Measurements from ENCODE around the gene BRINP1.

Gene BRINP1

DNA sequence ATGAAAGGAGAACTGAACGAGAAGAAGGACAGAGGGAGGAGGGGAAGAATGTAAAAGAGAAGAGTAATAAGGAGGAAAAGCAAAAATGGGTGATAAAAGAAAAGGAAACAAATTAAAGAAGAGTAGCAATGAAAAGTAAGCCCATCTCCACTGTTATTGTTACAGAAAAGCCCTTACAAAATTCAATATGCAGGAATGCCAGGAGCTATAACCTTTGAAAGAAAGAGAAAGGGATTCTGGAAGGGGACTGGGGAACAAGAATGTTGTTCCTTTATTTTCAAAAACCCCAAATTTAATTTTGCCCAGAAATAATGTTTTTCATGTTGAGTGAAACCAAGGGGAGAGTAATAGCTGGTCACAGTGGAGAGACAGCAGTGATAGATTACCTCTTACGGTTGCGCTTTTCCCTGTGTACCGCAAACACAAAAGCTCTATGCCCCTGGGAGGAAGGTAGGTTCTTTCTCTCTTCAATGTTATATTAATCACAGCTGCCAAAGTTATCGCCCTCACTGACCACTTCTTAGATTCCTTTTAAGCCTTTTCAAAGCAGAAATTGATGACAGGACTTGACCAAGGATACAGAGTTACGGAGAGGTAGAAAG is 86.7 kb downstream of the BRINP1 start:
- DNase-seq (ENCODE audit: low spot score) (no peak), FAIRE-seq (no peak)

DNA sequence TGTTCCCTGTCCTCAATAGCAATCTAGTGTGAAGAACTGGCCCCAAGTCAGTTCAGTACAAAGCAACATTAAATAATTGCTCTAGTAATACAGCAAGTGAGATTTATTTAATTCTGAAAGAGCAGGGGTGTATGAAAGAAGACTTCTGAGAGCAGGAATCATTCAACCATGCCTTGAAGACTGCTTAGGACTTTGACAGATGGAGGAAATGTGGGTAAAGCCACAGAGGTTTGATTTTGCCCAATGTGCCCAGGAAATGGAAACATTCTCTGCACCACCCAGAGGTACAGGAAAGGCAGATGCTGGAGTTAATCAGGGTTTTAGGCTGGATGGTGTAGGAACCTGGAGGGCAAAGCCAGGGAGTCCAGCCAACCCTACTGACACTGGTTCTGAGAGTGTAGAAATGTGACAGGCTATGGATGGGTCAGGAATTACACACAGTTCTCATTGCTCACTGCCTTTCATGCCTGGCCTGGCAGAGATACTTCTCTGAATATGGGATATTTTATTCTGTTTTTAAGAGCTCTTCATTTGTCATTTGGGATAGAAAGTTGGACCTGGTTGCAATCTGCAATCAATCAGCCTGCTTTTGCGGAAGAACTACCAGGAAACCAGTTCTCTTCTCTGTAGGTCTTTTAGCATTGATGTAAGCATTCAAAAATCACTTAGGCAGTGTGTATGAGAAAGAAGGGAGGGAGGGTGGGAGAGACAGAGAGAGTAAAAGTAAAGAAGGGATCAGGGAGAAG is 88.3 kb downstream of the BRINP1 start:
- DNase-seq (ENCODE audit: low spot score) = no peak
- FAIRE-seq = peak; percentile 81

DNA sequence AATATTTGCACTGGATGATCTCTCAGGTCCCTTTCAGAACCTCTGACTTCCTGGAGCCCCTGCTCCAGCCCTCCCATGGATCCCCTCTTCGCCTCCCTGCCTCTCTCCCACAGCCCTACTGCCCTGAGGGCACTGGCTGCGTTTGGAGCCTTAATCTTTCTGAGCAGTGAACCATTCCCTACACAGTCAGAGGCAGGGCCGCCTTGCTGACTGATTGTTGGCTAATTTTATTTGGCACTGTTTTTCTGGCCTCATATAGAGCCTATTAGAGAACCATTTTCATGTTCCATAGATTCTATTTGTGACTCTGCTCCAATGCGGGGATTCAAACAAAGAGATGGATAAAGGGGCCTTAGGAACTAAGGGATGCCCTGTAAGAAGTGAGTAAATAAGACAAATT is 91.1 kb downstream of the BRINP1 start:
- FAIRE-seq (no peak), DNase-seq (ENCODE audit: low spot score) (no peak)

DNA sequence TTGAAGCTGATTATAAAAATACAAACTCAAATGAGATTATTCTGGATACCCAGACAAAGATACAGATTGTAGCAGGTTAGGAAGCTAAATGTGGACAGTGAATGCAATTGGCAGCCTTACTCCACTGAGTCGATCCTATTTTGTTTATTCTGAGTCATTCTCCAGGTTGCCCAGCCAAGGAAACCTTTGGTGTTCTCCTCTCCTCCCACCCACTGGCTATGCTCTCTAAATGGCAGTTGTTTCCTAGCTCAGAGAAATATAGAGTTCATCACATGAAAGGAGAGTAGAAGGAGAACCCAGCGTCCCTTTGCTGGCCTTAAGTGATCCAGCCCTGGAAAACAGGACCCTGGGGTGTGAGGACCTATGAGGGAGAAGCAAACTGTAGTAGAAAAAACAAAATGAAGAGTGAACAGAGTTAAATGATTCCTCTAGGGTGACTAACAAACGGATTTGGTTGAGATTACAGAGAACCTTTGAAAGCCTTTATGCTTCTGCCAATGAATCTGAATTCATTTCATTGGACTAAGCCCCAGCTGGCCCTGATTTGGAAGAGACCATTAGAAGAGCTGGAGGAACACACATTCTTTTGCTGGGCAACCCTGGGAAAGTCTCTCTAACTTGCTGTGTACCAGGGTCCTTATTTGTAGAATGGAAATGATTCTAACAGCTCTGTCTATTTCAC is 95.1 kb downstream of the BRINP1 start:
- DNase-seq (ENCODE audit: low spot score) (peak; percentile 55), FAIRE-seq (peak; percentile 91)

DNA sequence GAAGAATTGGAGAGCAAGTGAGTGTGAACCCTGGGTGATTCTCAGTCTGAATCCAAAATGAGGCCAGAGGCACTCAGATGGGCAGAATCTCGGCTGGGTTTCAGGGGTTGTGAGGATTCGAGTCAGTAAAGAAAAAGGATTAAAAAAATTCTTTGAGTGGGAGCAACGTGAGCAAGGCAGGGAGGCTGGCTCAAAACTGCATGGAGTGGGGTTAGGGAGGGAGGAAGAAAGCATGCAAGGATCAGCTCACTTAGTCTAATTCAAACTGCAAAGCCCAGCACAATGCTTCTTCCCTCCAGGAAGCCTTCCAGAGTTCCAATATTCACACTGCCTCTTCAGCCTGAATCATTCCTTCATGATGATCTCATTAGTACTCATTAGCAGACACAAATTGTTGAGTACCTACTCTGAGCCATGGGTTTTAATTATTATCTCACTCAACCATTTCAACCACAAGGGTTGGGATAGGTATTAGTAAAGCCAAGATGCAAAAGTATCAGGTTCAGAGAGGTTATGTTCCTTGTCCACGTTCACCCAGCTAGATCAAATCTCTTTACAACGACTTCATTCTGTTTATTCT is 95.8 kb downstream of the BRINP1 start:
- DNase-seq (ENCODE audit: low spot score) = peak; percentile 30
- FAIRE-seq = no peak

DNA sequence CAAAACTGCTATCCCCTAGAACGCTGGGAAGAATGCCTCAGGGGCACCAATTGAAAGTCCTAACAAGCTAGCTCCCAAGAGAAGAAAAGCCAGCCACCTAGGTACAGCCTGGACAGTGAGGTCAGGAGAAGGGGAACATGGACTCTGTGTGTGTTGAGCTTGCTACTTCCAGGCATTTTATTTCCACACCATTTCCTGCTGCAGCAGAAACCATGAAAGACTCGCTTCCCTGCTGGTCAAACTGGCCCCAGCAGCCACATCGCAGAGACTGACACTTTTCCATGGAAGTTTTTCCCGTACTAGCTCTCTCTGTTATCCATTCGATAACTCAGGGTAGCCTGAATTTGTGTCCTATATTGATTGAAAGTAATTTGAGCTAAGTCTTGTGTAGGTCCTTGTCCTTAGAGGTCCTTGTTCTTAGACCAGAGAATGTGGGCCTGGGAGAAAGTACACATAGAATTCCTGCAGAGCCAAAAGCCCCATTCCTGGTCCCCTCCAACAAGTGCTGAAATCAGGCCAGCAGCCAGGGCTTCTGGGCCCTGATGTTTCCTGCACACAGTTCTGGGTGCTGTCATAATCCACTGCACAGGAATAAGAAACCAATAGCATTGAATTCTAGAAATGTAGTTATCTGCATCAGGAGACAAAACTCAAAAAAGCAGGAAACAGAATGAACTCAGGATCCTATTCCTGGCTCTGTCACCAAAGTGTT is 96.6 kb downstream of the BRINP1 start:
- FAIRE-seq = no peak
- no peak for DNase-seq (ENCODE audit: low spot score)

DNA sequence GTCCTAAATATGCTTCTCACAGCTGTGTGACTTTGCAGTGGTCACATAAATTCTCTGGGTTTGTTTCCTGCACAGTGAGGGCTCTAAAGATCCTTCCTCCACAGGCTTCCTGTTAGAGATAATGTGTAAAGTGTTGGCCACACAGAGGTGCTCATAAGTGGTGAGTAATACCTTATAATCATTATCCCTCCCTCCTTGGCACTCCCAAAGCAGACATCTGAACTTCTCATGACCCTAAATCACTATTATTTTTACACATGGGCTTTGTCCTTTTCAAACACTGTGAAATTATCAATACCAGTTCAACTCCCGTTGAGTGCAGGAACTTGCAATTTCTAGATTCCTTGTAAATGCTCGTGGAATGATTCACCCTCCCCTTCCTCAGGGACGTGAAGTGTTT is 100.2 kb downstream of the BRINP1 start:
- DNase-seq (ENCODE audit: low spot score) (peak; percentile 79), FAIRE-seq (peak; percentile 95)

DNA sequence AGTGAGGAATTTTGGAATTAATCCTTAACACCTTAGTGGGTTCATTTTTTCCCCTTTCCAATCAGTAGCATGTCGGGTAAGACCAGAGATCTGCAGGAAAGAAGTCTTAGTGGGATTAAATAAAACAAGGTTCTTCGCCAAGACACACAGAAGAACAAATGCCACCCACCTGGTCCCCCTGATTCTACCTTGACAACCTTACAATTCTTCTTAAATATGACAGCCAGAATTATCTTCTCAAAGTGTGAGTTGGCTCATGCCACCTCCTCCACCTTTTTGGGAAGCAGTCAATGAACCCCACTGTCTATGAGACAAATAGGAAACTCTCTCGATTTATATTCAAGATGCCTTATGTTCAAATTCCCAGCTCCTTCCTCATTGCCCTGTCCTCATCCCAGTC is 105.1 kb downstream of the BRINP1 start:
- FAIRE-seq = no peak

DNA sequence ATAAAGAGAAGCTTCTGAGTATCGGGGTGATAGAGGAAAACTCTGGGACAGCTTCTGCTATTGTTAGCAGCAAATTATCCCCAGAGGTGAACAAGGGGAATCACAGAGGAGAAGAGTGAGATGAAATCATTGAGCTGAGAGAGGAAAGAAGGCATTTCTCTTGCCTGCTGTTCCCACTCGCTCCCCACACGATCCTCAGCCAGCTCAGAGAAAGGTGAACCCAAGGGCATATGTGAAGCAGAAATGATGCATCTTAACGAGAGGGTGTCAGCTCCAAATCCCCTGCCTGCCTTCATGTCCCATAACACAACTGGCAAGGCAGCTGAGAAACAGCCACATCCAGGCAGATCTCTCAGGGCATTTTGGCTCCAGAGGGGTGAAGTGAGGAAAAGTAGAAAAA is 111.6 kb downstream of the BRINP1 start:
- FAIRE-seq (no peak), DNase-seq (ENCODE audit: low spot score) (no peak)

More for the DNA sequence above, 105.1 kb downstream of the BRINP1 start:
- no peak for DNase-seq (ENCODE audit: low spot score)

DNA sequence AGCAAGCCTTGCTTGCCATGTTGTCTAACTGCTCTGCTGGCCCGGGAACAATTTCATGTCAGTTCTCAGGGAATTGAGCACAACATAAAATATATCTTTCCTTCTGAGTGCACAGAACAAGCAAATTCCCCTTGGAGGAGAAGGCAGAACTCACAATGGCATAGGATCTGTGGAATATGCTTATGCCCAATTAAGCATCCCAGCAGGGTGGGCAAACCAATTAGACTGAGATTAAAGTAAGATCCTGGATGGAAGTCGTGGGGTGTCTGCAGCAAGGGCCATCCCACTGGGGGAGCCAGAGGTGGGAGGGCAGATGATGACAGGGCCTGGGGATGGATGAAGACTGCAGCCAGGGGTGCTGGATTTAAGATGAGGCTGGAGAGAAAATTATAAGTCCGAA is 114.1 kb downstream of the BRINP1 start:
- DNase-seq (ENCODE audit: low spot score) (no peak), FAIRE-seq (no peak)

DNA sequence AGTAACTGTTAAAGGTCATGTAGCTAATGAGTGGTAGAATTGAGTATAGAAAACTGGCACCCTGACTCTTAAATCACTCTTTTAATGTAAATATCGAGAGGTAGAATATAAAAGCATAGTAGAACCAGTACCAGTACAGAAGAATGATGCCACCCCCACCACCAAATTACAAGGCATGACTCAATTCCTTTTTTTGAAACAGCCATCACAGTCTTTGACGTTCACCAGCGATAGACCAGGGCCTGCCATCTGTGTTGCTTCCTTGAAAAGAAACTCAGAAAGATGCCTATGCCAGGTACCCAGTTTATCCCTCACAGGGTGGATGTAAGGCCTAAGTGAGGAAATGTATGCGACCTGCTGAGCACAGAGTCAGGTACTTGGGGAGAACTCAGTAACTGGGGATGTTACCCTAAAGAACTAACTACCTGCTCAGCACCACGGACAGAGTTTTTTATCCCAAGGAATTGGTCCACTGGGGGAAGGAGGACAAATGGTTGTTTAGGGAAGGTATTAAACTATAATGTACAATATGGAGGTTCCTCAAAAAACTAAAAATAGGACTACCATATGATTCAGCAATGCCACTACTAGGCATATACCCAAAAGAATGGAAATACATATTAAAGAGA is 116.5 kb downstream of the BRINP1 start:
- DNase-seq (ENCODE audit: low spot score) (no peak), FAIRE-seq (no peak)

DNA sequence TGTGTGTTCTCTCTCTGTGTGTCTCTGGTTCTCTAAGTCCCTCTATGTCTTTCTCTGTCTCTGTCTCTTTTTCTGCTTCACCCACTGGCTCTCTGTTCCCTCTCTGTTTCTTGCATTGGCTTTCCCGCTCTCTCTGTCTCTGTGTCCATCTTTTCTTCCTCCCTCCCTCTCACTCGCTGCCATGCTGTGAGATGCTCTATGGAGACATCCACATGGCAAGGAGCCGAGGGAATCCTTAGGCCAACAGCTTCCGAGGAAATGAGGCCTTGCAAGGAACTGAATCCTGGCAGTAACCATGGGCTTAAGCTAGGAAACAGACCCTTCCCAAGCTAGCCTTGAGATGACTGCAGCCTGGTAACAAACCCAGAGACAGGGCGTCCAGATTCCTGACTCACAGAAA is 117.3 kb downstream of the BRINP1 start:
- DNase-seq (ENCODE audit: low spot score) (no peak), FAIRE-seq (no peak)

DNA sequence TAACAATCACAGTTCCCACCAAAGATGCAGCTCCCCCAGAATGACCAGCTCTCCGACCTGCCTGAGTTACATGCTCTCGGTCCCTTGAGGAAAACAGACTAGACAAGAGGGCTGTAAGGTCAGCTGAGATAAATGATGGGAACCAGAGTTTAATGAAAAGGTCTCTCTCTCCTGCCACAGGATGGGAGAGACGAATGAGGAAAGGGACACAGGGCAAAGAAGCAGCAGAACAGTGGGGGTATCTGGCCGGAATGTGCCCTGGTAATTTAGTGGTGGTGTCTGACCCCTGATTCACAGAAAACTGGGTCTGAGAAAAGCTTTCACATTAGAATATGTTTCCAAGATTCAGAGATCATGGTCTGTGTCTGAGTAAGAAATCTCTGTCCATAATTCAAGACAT is 118.5 kb downstream of the BRINP1 start:
- FAIRE-seq (no peak), DNase-seq (ENCODE audit: low spot score) (no peak)

DNA sequence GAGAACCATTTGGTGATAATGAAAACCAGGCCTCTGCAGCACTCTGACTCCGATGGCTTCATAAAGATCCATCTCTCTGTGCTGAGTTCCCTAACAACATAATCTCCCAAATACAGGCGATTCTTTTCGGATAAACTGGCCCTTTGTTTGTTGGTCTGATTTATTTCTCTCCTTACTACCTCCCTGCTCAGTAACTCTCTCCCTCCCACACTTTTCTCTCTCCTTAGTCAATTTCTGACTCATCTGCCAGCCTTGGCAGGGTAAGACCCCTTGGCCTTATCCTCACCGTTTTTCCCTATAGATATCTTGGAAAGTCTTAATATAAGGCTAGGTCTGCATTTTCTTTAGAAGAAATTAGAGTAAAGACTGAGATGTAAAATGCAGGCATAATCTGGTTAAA is 128.7 kb downstream of the BRINP1 start:
- DNase-seq (ENCODE audit: low spot score) (no peak), FAIRE-seq (no peak)

DNA sequence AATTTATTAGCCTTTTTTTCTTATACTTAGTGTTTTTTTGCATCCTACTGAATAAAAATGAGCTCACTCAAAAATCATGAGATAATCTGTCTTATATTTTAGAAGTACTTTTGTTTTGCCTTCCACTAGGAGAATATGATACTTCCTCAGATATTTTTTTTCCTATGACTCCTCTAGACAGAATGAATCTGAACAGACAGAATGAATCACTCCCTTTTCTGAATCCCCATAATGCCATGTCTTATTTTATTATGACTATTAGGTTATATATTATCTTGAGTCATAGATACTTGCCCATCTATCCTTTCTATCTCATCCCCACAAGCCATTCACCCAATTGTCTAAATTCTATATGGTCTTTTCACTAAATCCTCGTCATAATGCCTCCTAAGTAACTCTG is 134.6 kb downstream of the BRINP1 start:
- DNase-seq (ENCODE audit: low spot score) = peak; percentile 59

DNA sequence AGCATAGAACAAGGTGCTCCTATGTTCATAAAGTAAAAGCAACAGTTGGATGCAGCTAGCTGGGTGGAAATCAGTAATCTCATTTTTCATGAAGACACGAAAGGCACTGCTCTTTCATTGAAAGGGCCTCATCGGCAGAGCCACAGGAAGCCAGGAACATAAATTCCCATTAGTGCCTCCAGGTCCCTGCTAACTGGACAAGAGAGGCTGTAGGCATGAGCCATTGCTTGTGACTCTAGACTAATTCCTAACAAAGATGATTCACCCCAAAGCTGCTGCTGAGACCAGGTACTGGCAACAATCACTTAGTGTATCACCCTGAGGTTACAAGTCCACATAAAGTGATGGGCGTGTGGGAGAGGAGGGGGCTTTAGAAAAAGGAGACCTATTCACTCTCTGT is 141.8 kb downstream of the BRINP1 start:
- DNase-seq (ENCODE audit: low spot score) (no peak), FAIRE-seq (no peak)

More for the DNA sequence above, 134.6 kb downstream of the BRINP1 start:
- peak; percentile 88 for FAIRE-seq

DNA sequence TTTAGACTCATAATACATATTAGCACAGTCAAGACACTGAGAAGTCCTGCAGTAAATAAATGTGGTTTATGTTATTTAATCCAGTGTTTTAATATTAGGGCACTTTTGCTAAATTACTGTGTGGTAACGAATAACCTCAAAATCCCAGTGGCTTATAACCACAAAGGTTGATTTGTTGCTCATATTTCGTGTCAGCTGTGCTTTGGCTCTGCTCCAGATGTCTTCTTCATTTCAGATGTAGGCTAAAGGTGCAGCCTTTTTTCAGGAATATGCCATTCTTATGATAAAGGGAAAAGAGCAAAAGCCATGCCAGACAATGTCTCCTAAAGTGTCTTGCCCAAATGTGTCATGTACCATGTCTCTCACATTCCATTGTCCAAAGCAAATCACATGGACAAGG is 144.8 kb downstream of the BRINP1 start:
- FAIRE-seq = peak; percentile 54
- no peak for DNase-seq (ENCODE audit: low spot score)

DNA sequence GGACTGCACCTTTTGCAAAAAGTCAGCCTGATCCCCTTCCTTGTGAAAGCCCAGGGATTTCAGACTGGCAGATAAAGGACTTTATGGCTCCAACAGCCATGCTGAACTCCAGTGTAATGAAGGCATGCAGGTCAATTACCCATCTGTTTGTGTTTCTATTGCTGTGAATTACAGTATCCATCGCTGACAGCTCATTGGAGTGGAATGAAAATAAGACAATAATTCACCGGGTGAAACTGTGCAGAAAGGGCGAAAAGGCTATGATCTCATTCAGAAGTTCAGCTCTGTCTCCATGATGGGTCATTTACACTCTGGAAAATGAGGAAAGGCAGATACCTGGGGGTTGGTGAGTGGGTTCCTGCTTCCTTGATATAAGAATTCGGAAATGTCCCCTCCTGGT is 148.0 kb downstream of the BRINP1 start:
- peak; percentile 72 for FAIRE-seq
- peak; percentile 66 for DNase-seq (ENCODE audit: low spot score)

DNA sequence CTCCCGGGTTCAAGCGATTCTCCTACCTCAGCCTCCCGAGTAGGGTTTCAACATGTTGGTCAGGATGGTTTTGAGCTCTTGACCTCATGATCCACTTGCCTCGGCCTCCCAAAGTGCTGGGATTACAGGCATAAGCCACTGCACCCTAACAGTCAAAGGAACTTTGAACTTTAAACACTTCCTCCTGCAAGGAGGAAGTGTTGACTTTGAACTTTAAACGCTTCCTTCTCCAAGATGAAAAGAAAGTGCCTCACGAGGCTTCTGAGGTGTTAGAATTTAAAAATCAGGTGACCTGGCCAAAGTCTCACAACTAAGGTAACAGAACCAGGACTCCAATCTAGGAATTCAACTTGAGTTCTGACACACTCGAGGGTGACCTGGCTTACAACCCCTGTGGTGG is 150.9 kb downstream of the BRINP1 start:
- FAIRE-seq = no peak
- DNase-seq (ENCODE audit: low spot score) = no peak

DNA sequence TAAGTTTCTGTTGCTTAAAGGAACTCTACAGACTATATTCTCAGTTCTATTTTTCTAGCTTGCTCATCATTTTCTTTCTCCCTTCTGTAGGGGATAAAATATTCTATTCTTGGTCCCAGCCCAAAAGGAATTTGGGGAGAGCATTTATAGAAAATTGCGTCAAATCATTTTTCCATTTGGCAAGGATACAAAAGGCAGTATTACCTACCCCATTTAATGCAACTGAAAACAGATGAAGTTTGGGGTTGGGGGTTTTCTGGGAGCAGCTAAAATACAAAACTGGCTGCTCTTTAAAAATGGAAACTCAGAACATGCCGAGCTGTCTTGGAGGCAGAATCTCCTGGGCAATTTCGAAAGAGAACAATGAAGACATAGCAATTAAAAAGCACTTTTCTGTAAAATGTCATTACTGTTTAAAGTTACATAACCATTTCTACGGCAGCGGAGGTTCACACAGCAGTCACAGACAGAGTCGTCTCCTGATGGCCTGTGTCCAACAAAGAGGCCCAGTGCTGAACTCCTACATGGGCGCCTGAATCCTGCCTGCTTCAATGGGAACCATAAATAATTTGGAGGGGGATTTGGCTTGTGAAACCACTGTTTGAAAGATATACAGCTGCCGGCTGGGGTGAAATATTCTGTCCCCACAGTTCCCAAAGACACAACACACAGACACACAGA is 152.4 kb downstream of the BRINP1 start:
- FAIRE-seq (no peak), DNase-seq (ENCODE audit: low spot score) (no peak)

DNA sequence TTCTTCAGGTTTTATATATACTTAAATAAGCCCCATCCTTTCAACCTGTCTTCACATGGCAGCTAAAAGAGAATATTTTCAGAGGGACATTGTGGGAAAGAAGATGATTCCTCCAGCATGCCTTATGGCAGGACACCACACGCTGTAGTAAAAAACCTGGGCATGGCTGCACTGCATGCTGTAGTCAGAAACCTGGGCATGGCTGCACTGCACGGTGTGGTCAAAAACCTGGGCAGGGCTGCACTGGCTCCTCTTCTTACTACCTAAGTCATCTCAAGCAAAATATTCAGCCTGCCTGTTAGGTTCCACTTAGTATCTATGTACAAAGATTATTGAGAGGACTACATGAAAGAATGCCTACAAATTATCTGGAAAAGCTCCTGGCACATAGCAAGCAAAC is 153.6 kb downstream of the BRINP1 start:
- DNase-seq (ENCODE audit: low spot score) = no peak

More for the DNA sequence above, 153.6 kb downstream of the BRINP1 start:
- no peak for FAIRE-seq
